GM18511 (cell line): ENCODE results near the gene IFNL4.
"Not testable (repeated sequence)": the region's sequence is repeated elsewhere in the genome, so short reads cannot be mapped to it uniquely, and the experiment has no call there.

Source experiments
- ATAC-seq: cut with Tn5 transposase; IDR thresholded peaks from one replicate; pipeline ENCODE4 v1.9.1; 2021; ENCODE audit warnings: mild to moderate bottlenecking, moderate library complexity; ENCODE audit not compliant: unreplicated experiment

The IFNL4 gene

DNA sequence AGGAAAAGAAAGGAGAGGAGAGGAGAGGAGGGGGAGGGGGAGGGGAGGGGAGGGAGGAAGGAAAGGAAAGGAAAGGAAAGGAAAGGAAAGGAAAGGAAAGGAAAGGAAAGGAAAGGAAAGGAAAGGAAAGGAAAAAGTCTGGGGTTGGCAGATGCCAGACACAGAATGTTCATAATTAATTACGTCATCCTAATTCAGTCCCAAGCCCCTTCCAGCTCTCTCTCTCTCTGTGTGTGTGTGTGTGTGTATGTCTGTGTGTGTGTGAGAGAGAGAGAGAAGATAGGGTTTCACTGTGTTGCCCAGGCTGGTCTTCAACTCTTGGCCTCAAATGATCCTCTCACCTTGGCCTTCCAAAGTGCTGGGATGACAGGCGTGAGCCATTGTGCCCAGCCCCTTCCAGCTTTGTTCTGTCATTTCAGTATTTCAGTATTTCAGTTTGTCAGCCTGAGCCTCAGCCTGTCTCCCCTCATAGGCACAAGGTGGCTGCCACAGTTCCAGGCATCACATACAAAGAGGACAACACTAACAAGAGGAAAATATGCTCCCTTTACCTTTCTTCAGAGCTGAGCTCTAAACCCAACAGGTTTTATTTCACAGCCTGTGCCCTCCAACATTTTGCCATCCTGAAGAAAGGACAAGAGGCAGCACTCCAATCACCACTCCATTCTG, 18.4 kb downstream of the IFNL4 start:
- no peak for ATAC-seq

GRCh38 chr19:39224910-39225309, 23.7 kb downstream of the IFNL4 start:
- ATAC-seq, result no peak

- ATAC-seq, result no peak
These were observed 24.9 kb downstream of the IFNL4 start for GRCh38 chr19:39223703-39224279.

- not testable (repeated sequence) for ATAC-seq
These were observed 29.5 kb downstream of the IFNL4 start for GRCh38 chr19:39219108-39219507.

DNA sequence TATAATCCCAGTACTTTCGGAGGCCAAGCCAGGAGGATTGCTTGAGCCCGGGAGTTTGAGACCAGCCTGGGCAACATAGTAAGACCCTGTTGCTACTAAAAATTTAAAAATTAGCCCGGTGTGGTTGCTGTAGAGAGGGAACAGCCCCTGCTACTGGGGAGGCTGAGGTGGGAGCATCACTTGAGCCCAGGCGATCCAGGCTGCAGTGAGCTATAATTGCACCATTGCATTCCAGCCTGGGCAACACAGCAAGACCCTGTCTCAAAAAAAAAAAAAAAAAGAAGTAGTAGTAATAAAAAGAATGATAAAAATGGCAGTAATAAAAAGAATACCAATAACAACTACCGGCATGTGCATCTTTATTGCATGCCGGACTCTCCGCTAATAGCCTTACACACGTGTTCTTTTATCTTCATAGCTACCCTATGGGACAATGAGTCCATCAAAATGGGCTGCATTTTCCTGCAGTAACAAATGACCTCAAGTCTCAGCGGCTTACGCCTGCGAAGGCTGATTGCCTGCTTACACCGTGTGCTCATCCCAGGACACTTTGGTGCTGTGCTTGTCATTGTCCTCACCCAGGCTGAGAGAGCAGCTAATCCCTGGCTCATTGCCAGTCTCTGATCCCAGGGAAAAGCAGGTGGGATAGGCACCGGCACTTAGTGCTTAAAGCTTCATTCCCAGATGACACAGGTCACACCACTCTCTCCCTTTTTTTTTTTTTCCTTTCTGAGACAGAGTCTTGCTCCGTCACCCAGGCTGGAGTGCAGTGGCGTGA, 30.2 kb downstream of the IFNL4 start:
- no peak for ATAC-seq

- no peak for ATAC-seq
These were observed 31.6 kb downstream of the IFNL4 start for GRCh38 chr19:39217094-39217493.

GRCh38 chr19:39215323-39215722, 33.3 kb downstream of the IFNL4 start:
- not testable (repeated sequence) for ATAC-seq

DNA sequence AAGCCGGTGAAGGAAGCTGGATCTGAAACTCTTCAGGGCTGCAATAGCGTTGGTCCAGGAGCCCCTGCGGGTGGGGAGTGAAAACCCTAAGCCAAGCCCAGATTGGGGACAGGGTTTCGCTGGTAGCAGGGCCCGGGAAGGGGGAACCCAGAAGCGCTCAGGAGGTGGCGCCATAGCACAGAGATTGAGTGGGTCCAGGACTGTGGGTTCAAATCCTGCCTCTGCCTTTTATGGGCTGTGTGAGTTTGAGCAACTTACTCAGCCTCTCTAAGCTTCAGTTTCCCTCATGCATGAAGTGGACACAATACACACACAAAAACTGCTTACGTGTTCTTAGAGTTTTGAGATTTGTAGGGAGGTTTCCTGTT, 36.3 kb downstream of the IFNL4 start:
- no peak for ATAC-seq

DNA sequence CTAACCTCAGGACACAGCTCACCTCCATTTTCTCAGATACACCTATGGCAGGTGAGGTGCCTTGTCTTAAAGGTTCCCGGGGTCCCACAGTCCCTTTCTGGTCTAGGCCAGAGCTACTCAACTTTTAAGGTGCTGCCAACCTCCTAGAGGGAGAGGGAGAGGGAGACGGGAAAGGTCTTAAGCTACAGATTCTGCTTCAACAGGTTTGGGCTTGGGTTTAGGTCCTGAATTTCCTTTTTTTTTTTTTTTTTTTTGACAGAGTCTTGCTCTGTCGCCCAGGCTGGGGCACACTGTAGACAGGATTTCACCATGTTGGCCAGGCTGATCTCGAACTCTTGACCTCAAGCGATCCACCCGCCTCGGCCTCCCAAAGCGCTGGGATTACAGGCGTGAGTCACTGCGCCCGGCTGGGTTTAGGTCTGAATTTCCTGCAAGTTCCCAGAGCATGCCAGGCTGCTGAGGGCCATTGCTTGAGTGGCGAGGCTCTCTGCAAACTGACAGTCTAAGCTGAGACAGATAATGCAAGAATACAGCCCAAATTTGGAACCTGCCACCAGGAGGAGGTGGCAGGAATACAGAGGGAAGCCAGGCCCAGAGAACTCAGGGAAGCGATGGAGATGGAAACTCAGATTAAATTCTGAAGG, 36.8 kb downstream of the IFNL4 start:
- ATAC-seq, result no peak

DNA sequence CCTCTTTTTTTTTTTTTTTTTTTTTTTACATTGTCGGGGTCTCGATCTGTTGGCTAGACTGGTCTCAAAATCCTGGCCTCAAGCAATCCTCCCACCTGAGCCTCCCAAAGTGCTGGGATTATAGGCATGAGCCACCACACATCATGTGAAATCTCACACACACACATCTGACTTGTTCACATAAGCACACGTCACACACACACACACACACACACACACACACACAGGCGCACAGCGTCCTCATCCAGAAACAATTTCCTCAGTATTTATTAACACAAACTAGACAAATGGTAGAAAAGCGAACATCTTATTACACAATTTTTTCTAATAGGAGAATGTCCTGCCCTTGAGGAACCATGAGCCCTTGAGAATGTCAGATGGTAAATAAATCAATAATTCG, 39.5 kb downstream of the IFNL4 start:
- no peak for ATAC-seq

- ATAC-seq, result no peak
These were observed 40.4 kb downstream of the IFNL4 start for GRCh38 chr19:39208175-39208795.

GRCh38 chr19:39207293-39207836, 41.3 kb downstream of the IFNL4 start:
- no peak for ATAC-seq

- ATAC-seq, result no peak
These were observed 42.5 kb downstream of the IFNL4 start for GRCh38 chr19:39206122-39206521.

- ATAC-seq, result no peak
These were observed 43.2 kb downstream of the IFNL4 start for GRCh38 chr19:39205449-39205764.

DNA sequence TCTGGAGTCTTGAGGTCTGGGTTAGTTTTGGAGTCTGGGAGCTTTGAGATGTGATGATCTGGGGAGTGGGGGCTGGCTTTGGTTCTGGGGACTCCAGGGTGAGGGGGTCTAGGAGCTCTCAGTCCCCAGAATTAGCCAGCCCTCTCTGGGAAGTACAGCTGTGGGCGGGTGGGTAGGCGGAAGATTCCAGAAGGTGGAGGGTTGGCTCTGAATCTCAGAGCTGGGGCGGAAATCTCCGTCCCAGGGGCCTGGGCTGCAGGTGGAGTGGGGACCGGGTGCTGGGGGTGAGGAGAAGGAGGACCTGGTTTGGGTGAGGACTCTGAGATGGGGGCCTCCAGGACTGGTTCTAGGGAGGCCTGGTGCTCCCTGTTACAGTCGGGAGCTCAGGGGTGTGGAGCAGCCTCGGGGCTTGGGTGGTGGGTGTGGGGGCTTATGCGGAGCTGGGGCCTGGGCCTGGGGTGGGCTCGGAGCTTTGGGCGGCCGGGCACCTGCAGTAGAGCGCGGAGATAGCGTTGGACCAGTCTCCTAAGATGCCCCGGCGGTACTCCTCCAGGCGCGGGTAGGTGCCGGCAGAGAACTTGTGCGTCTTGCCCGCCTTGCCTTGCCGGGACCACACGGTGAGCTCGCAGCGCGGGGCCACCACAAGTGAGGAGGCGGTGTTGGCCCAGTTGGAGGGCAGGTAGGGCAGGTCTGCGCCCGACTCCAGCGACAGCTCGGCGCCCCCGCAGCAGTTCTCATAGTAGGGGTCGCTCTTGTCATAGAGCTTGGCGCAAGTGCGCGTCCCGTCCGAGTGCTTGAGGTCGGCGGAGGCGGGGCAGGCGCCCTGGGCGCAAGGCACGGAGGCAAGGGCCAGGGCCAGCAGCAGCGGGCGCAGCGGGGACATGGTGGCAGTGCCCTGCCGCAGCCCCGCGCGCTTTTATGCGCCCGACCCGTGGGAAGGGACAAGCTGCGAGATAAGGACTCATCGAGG, 45.0 kb downstream of the IFNL4 start, which contains the start of gene SYCN:
TSS of gene SYCN (minus strand) at position 892 of the 970 bp plus-strand sequence. CDS start at position 883, 9 bp downstream.
- ATAC-seq, result no peak

DNA sequence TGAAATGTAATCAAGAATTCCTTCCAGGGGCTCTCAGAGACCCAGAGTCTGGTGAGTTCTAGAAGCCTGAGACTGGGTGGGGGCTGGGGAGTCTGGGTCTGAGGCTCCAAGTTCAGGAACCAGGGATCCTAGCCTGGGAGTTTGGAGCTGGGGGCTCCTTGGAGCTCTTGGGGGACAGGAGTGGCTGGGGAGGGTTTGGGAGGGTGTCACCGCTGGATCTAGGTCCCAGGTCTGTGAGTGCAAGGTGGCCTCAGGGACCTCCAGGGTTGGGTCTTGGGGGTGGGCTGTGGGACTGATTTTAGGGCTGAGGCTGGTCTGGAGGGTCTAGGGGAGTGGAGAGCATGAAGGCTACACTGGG, 45.7 kb downstream of the IFNL4 start:
- no peak for ATAC-seq

DNA sequence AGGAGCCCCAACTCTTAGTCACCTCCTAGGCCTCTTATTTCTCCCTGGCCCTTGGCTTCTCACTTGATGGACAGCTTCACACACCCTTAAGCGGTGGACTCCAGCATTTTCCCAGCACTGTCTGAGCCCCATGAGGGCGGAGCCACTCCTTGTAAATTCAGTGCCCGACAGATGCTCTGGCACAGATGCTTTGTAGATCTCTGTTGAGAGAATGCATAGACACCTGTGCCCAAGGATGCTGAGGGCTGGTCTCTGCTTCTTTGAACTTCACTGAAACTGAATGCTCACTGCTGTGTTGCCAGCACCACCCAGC, 47.9 kb downstream of the IFNL4 start:
- no peak for ATAC-seq

DNA sequence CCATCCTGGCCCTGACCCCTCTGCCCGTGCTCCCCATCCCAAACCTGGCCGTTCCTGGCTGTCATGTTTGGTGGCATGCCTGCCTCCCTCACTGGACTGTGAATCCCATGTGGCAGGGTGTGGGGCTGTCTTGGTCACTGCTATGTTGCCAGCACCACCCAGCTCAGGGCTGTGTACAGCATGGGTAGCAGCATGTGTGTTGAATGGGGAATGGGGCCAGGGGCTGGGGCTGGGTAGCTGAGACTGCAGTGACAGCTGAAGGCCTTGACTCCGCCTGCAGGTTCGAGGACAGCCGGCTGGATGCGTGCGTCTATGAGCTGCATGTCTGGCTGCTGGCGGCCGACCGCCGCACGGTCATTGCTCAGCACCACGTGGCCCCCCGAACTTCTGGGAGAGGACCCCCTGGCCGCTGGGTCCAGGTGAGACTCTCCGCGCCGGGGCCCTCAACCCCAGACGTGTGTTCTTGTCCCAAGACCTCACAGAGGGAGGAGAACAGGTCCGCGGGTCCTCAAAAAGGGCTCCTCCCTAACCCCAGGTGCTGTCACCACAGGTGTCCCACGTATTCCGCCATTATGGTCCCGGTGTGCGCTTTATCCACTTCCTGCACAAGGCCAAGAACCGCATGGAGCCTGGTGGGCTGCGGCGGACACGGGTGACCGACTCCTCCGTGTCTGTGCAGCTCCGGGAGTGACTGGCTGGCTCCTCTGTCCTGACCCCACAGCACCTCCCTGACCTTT, 48.4 kb downstream of the IFNL4 start:
- no peak for ATAC-seq

DNA sequence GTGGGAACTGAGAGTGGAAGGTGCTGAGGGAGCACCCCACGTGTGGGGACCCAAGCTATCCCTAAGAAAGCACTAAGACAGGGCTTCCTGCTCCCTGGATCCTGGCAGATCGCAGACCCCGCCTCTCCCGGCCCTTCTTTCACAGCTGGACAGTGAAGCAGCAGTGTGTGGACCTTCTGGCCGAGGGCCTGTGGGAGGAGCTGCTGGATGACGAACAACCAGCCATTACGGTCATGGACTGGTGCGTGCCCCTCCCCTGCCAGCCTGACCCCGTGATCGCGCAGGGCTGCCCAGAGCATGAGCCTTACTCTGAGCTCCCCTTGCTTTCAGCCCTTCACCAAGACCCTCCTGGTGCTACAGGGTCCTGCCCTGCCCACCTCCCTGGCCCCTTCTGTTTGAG, 49.6 kb downstream of the IFNL4 start:
- no peak for ATAC-seq
